ENCODE measurements around the gene MCU.

DNA sequence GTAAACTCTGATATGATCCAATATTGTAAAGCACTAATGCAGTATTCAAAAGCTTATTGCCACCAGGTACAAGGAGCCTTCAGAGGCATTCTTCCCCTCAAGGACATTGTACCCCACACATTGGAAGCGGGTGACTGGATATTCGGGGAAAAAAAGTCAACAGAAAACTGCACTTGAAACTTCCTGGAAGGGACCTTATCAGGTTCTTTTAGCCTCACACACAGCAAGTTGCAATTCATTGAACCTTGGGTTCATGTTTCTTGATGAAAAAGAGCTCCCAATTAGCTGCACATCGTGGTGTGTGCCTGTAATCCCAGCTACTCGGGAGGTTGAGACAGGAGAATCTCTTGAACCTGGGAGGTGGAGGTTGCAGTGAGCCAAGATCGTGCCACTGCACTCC is 49.6 kb upstream of the MCU start:
- TF ChIP-seq TARDBP (IDR thresholded peaks at IDR 0.05) (no peak), SP1 (IDR thresholded peaks at IDR 0.05) (no peak), CTBP1 (IDR thresholded peaks at IDR 0.05; ENCODE audit: borderline replicate concordance) (no peak), FOXM1 (IDR thresholded peaks at IDR 0.05; ENCODE audit: borderline replicate concordance) (no peak), FOXK2 (IDR thresholded peaks at IDR 0.05) (no peak), BHLHE40 (IDR thresholded peaks at IDR 0.05; ENCODE audit: borderline replicate concordance) (no peak)

Data from HEK293T (cell line).